ENCODE results near the gene ATG101.
A peak's percentile ranks its signal among the peaks of the same experiment; 100 is the strongest.

The ATG101 gene

DNA sequence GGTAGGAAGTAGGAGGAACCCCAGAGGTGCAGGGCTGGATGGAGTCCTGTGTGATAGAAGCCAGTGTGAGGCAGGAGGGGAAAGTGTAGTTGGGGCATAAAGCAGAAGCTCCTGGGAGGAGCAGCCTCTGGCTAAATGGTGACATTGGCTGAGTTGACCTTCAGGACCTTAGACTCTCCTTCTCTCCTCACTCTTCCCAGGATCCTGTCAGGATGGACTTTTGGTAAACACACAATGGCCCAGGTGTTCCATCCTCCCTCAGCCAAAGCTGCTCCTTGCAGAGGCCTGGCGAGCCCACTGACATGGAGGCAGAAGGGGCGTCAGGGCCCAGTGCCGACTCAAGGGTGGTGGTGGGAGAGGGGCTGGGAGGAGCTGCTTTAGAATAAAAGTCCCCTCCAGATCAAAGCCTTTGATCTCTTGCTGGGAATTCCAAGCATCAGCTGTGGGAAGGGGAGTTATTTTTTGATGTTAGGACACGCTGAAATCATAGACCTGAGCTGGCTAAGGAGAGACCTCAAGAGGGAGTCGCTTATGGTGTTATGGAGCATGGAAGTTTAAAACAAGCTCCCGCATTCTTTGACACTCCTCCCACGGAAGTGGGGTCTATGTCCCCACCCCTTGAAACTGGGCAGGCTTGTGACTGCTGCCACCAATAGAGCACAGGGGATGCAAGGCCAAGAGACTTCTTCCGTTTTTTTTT lies 53.9 kb downstream of the ATG101 start:
- TF ChIP-seq, protein P1, sequence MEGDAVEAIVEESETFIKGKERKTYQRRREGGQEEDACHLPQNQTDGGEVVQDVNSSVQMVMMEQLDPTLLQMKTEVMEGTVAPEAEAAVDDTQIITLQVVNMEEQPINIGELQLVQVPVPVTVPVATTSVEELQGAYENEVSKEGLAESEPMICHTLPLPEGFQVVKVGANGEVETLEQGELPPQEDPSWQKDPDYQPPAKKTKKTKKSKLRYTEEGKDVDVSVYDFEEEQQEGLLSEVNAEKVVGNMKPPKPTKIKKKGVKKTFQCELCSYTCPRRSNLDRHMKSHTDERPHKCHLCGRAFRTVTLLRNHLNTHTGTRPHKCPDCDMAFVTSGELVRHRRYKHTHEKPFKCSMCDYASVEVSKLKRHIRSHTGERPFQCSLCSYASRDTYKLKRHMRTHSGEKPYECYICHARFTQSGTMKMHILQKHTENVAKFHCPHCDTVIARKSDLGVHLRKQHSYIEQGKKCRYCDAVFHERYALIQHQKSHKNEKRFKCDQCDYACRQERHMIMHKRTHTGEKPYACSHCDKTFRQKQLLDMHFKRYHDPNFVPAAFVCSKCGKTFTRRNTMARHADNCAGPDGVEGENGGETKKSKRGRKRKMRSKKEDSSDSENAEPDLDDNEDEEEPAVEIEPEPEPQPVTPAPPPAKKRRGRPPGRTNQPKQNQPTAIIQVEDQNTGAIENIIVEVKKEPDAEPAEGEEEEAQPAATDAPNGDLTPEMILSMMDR (conservative IDR thresholded peaks at IDR 0.05), result no peak
- peak overlapping the region; percentile 100 for H3K27ac ChIP-seq

DNA sequence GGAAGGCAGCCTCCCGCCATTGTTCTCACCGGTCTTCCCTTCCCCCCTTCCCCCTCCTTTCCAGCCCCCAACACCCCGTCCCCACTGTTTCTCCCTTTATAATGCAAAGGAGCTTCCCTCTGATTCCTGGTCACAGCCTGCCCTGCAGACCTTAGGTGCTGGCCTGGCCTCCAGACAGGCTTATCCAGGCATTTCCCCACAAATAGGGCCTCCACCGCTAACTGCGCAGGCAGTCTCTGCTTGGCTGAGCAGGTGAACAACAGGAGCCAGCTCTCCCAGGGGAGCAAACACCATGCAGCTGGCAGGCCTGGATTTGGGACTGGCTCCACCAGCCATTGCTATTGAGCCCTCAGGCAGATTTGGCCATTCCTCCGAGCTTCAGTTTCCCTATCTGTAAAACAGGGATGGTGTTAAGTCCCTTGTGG lies 55.7 kb downstream of the ATG101 start:
- peak overlapping the region; percentile 100 for H3K27ac ChIP-seq
- TF ChIP-seq, protein P1 (conservative IDR thresholded peaks at IDR 0.05), result no peak

DNA sequence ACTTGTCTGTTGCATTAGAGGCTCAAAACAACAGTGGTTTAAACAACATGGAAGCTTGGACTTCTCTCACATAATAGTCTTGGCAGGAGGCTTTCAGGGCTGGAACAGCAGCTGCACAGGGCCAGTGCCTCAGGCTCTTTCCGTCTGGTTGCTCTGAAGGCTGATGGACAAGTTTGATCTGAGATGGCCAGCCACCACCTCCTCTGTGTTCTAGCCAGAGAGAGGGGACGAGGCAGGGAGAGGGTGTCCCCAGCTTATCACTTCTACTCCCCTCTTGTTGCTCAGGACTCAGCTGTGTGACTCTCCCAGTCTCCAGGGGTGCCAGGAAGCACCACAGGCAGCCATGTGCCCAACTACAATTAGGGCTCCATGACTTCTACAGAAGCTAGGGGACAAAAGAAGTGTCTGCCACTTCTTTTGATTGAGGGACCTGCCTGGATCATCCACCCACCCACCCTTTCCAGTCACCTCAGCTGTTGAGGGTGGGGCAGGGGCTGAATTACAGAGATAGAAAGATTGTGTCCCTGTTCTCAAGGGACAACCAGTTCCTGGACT lies 56.3 kb downstream of the ATG101 start:
- TF ChIP-seq, protein P1 (conservative IDR thresholded peaks at IDR 0.05), result no peak
- H3K27ac ChIP-seq, result peak overlapping the region; percentile 100
